GM21447 (cell line): ENCODE data around the gene TSG101.

Source experiments
- ATAC-seq: cut with Tn5 transposase; IDR thresholded peaks from one replicate; pipeline ENCODE4 v1.9.1; 2021; ENCODE audit not compliant: unreplicated experiment

The TSG101 gene

DNA sequence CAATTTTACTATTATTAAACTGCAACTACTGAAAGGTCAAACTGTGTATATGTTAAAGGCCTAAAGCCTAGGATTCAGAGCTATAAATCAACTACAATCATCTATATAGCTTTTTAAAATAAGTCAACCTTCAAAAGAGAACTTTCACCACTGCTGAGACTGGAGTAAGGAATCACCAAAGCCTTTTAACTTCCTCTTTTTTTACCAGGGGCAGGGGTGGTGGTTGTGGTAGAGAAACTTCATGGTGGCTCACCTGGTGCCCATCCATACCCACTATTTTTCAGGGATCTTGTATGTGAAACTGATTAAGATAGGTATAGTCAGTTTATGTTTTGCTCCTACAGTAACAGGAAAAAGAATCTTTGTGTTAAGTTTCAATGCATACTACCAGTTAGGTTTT lies 31.5 kb downstream of the TSG101 start:
- no peak for ATAC-seq

DNA sequence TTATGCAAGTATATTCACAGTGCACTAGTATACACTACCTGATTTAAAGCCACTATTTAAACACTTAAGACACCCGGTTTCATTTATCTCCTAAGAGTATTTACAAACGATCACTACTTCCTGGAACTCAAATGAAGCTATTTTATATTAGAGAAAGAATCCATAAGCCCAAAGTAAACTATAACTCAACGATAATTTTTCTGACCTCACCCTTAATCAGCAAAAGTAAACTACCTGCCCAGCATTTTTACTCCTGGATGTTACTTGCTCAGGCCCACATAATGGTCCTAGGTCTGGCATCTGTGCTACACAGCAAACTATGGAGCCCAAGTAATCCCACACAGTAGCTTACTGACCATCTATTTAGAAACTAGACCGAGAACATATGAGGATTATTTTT lies 33.4 kb downstream of the TSG101 start:
- no peak for ATAC-seq

DNA sequence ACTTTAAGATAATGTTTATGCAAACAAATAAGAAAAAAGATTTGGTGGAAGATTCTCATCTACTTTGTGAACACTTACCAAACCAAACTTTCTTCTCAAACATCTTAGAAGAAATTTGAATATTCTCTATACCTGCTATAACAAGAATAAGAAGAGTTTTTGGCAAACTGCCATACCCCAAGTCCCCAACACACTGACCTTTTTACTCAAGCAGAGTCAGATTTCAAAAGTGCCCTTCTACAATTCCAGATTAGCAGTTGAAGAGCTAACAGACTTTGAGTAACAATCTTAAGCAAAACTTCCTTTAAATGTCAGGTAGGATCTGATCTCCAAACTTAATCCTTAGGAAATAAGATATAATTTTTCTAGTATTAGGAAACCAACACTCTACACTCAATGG lies 33.9 kb downstream of the TSG101 start:
- no peak for ATAC-seq

DNA sequence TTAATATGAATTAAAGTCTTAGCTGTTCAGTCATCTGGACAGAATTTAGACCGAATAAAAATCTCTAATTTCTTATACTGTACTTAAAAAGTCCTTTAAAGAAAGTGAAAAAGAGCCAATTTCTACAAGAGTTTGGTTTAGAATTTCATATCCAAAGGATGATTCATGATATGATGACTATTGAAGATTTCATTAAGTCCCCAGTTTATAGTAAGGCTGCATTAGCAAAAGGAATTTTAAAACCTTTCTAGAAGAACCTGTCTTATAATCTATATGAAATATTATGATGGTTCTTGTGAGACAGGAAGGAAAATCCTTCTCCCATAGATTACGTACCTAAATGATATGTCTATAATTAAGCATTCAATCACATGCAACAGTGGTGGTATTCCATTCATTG lies 34.8 kb downstream of the TSG101 start:
- no peak for ATAC-seq

DNA sequence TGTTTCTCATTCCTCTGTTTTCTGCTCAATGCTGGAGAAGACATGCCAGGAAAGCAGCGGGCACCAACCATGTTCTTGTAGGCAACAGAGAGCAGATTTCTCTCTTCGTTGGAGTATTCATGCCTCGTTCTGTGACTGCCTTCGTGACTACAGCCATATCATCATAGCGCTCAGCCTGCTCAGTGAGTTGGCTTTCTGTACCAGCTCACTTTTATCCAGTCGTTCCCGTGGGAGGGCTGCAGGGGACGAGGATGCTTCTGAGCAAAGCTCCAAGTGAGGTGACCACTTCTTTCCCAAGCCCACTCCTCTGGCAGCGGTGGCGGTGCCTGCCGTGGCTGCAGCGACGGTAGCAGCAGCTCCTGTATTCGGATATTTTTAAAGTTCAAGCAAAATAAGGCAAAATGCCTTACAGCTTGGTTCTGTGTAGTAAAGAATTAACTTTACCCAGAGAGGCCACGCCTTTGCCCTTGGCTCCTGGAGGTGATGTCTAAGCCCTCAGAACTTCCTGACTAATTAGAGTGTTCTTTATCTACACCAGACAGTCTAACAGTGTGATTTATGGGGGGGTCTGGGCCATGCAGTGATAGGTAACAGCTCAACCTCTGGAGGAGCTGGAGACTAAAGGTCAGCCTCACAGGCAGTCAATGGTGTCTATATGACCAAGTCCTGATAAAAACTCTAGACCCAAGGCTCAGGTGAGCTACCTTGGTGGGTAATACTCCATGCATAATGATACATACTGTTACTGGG lies 35.8 kb downstream of the TSG101 start:
- no peak for ATAC-seq

DNA sequence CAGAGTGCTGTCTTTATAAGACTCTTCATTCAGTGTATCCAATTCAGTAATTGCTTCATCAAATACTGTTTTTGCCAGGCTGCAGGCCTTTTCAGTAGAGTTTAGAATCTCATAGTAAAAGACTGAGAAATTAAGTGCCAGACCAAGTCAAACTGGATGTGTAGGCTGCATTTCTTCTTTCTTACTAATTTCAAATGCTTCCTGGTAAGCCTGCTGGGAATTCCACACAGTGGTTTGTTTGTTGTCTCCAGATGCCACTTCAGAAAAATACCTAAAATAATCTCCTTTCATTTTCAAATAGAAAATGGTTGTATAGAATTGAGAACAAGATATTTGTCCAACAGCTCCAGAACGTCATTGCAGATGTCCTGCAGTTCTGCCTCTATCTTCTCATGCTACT lies 36.4 kb downstream of the TSG101 start:
- no peak for ATAC-seq

DNA sequence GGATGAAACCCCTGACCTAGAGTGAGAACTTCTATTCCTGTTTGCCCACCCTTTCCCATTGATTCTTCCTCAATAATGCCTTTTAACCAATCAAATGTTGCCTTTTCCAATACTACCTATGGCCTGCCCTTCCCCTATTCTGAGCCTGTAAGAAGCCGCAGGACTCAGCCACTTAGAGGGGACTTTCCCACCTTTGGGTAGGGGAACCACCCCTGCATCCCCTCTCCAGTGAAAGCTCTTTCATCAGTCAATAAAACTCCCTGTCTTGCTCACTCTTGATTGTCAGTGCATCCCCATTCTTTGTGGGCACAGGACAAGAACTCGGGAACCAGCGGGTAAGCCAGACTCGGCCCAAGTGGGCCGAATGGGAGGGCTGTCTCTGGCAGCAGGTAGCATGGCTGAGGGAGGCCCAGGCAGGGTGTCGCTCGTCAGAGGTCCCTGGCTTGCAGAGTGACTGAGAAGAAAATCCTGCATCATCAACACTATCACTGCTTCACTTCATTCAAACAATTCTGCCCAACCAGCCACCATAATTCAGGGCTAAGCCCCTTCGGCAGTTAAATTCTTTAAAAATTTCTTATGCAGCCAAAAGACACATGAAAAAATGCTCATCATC lies 40.7 kb downstream of the TSG101 start:
- peak; percentile 75 for ATAC-seq

DNA sequence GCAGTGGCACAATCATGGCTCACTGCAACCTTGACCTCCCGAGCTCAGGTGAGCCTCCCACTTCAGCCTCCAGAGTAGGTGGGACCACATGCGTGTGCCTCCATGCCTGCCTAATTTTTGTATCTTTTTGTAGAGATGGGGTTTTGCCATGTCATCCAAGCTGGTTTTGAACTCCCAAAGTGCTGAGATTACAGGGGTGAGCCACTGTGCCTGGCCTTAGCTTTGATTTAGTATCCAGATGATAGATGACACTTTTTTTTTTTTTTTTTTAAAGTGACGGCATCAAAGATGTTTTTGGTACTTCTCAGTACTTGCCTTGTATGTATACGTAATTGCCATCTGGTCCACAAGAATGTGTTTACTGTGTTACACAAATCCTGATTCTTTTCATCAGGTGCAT lies 47.7 kb downstream of the TSG101 start:
- ATAC-seq, result no peak

DNA sequence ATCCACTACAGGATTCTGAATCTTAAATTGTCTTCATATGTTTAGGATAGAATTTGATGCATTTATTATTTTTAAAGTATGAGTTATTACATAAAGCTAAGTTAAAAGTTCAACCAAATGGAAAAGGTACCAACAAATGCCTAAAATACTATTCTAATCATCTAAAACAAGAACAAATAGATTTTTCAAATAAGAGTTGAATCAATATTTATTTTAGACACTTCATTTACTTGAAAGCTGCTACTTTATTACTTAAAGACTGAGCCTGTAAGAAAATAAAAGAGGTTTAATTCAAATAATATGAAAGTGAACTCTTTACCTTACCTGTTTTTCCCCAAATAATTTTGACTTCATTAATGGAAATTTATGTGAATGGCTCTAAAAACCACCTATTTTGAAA lies 54.2 kb downstream of the TSG101 start:
- ATAC-seq, result no peak

DNA sequence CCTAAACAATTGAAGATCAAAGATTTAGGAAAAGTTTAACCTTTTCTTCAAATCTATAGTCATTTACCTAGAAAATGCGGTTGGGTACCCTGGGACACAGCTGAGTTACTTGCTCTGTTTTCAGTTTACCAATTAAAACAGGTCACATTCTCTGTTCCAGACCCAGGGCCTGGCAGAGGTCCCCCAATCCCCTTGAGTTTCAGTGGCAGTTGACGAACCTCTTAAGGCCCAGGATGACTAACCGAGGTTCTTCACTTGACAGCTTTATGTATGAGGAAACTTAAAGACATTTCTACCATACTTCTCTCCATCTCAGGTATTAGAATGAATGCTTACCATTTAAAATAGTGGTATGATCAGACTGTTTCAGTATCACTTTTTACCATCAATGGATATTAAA lies 54.7 kb downstream of the TSG101 start:
- ATAC-seq, result peak; percentile 75

DNA sequence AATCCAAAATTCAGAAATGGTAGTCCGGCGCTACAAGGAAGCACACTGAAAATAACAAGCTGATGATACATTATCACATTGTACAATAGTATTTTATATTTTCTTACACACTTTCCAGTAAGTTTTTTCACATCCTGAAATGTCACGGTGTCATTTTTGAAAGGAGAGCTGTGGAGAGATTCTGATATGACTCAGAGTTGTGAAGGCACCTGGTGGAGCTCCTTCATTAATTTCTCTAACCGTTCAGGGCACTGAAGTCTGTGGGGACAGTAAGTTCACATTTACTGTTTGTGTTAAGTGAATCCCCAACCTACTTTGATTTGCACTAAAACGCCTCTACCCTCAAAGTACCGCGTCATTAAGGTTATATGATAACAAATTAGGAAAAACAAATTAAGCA lies 57.8 kb downstream of the TSG101 start:
- no peak for ATAC-seq

DNA sequence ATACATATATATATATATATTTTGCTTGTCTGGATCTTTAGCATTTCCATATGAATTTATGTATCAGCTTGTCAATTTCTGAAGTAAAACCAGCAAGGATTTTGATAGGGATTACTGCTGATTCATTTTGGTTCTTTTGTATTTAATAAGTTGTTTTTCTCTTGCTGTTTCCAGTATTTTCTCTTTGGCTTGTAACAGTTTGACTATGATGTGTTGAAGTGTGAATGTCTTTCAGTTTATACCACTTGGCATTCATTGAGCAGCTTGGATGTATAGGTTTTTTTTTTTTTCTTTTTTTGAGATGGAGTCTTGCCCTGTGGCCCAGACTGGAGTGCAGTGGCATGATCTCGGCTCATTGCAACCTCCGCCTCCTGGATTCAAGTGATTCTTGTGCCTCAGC lies 58.7 kb downstream of the TSG101 start:
- ATAC-seq, result no peak

DNA sequence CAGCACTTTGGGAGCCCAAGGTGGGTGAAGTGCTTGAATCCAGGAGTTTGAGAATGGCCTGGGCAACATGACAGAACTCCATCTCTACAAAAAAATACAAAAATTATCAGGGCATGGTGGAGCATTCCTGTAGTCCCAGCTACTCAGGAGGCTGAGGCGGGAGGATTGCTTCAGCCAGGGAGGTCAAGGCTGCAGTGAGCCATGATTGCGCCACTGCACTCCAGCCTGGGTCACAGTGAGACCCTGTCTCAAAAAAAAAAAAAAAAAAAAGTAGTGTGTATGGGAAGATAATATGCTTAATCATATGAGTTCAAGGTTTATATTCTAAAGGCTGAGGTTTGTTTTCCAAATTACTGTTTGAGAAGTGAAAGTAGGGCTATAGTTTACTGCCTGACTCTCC lies 60.3 kb downstream of the TSG101 start:
- ATAC-seq, result no peak

DNA sequence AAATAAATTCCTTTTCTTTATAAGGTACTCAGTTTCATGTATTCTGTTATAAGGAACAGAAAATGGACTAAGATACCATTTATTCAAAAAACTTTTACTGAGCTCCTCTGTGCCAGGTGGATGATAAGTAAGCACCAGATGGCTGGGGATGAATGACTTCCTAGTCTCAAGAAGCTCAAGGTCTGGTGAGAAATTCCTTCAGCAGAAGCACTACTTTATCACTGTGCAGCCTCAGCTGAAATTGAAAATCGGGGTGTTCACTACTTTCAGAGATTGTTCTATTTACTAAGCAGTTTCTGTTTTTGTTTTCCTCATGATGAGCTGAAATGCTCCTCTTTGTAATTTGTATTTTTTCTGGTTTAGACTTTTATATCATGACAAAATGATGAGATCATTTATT lies 63.3 kb downstream of the TSG101 start:
- no peak for ATAC-seq

DNA sequence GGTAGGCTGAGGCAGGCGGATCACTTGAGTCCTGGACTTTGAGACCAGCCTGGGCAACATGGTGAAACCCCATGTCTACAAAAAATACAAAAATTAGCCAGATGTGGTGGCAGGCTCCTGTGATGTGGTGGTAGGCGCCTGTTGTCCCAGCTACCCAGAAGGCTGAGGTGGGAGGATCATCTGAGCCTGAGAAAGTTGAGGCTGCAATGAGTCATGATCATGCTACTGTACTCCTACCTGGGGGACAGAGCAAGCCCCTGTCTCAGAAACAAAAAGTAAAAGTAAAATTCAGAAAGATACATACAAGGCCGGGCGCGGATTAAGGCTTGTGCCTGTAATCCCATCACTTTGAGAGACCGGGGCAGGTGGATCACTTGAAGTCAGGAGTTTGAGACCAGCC lies 64.8 kb downstream of the TSG101 start:
- ATAC-seq, result no peak

DNA sequence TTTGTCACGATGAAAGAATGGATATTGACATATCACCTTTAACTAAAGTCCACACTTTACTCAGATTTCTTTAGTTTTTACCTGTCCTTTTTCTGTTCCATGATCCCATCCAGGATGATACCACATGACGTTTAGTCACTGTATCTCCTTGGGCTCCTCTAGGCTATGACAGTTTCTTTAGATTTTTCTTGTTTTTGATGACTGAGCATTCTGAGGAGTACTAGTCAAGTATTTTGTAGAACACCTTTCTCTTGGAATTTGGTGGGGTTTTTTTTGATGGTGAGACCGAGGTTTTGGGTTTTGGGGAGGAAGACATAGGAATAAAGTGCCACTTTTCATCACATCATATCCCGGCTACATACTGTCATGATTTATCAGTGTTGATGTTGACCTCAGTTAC lies 67.1 kb downstream of the TSG101 start:
- no peak for ATAC-seq

DNA sequence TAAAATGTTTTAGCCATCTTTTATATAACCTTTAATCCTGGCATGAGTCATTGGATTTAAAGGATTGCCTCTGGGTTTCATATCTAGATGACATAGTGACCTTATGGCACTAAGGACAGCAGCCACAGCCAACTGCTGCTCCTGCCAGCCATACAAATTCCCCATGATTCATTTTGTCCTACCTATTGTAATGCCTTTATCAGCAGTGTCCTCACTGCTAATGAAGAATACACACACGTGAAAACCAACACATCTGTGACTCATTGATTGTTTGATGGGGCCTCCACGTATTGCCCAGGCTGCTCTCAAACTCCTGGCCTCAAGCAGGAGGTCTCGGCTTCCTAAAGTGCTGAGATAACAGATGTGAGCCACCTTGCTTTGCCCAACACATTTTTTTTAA lies 69.3 kb downstream of the TSG101 start:
- ATAC-seq, result no peak

DNA sequence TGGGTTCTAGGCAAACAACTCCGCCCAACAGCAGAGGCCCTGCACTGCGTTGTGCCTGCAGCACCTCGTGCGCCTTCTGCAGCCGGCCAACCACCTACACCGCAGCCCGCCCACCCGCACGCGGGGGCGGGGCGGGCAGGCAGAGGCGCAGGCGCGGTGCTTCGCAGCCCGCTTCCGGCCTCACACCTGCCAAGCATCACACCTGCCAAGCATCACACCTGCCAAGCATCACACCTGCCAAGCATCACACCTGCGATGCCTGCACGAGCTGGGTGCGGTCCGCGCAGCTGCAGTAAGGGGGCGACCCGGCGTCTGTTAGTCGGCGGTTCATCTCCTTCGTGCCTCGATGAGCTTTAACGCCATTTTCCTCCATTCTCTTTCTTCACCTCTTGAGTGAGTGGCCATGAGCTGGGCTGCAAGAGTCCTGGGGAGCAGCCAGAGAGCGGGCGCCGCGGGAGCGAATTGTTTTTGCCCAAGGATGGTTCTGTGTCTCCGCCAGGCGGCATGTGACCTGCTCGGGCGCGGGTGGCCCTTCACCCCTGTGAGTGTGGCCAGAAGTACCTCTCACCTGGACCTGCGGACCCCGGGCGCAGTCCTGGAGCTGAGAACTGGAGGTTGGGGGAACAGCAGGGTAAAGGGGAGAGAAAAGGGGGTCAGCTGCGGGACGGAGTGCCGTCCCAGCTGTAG lies 70.9 kb downstream of the TSG101 start, which contains the start of gene LDHAL6A:
Gene LDHAL6A (plus strand): TSS at position 171 of the 687 bp plus-strand sequence. CDS start 825 bp downstream, outside the sequence.
- no peak for ATAC-seq

DNA sequence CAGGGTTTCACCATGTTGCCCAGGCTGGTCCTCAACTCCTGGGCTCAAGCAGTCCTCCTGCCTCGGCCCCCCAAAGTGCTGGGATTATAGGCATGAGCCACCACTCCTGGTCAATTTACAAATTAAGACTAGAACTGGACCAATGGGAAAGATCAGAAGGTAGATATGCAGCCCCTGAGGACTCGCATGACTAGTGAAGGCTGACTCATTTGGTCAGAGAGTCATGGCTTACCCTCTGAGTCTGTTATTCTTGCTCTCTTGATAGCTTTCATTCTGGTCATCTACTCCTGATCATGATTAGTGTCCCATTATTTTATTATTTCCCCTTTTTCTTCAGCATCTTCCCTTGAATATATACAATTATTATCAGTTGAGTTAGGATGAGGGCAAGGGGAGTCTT lies 73.8 kb downstream of the TSG101 start:
- no peak for ATAC-seq

DNA sequence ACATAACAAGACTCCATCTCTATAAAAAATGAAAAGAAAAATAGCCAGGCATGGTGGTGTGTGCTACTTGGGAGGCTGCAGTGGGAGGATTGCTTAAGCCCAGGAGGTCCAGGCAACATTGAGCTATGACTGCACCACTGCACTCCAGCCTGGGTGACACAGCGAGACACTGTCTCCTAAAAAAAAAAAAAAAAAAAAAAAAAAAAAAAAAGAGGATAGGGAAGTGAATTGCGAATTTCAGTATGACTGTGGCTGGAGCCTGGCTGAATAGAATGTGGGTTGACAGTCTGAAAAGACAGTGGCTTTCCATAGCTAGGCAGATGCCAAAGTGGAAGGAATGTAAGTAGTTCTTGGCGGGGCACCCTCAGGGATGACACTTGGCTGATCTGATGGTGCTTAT lies 77.5 kb downstream of the TSG101 start:
- no peak for ATAC-seq

DNA sequence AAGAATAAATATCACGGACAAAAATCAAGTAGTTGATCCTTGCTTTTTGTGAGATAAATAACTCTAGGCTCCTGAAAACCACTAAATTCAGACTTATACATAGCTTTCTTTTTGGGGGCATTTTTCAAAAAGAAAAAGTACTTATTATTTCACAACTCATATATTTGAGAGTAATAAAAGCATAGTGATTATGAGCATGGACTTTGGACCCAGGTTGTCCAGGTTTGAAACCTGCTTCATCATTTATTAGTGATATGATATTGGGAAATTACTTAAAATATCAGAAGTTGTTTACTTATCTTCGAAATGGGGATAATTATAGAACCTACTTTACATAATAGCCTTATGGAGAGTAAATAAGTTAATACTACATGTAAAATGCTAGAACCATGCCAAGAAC lies 88.1 kb downstream of the TSG101 start:
- no peak for ATAC-seq
